Hematopoietic multipotent progenitor cell treated with erythropoietin and hydrocortisone succinate and interleukin-3 and kit ligand, for 6 days (in vitro differentiated cells): ENCODE data around the gene TLX2.
"Not testable (repeated sequence)": the region's sequence is repeated elsewhere in the genome, so short reads cannot be mapped to it uniquely, and the experiment has no call there.

Source experiments
- DNase-seq: peaks from one replicate; pipeline ENCODE4 v3.0.0-alpha.2; 2015

TLX2 gene

GRCh38 chr2:74558284-74559230 lies 44.3 kb downstream of the TLX2 start:
- DNase-seq: peak; percentile 34

- no peak for DNase-seq
Measured at GRCh38 chr2:74559912-74560311, 45.7 kb downstream of the TLX2 start.

GRCh38 chr2:74560591-74560990 lies 46.3 kb downstream of the TLX2 start:
- no peak for DNase-seq

GRCh38 chr2:74561022-74561421 lies 46.8 kb downstream of the TLX2 start:
- not testable (repeated sequence) for DNase-seq

- DNase-seq: peak; percentile 30
Measured at GRCh38 chr2:74562126-74562775, 48.0 kb downstream of the TLX2 start.

GRCh38 chr2:74564222-74564621 lies 50.0 kb downstream of the TLX2 start:
- no peak for DNase-seq

GRCh38 chr2:74566076-74566753 lies 52.0 kb downstream of the TLX2 start:
- DNase-seq: no peak

GRCh38 chr2:74566754-74567085 lies 52.5 kb downstream of the TLX2 start:
- DNase-seq: no peak
